ENCODE results near the gene MAGED2. TPM values are rescaled to one million over a fixed set of nuclear protein-coding genes. Genes with fewer than 3 reads are reported as not detected.
"Not testable (repeated sequence)": the region's sequence is repeated elsewhere in the genome, so short reads cannot be mapped to it uniquely, and the experiment has no call there.

Gene MAGED2
- total RNA-seq, 4 donors from 2014 or later, result 42.1 to 65.9 (median 53.2) TPM

DNA sequence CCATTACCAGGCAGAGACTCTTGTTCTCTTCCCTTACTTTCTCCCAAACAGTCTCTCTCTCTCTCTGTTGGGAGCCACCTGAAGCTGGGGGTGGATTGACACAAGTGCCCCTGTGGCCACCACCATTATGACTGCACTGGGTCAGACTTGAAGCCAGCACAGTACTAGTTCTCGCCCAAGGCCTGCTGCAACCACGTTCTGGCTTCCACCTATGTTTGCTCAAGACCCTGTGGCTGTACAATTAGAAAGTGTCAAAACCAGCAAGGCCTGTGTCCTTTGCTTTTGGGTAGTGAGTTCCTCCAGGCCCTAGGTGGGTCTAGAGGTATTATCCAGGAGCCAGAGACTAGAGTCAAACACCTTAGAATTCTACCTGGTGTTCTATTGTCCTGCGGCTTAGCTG, 31.0 kb downstream of the MAGED2 start:
- TF ChIP-seq, protein P1, sequence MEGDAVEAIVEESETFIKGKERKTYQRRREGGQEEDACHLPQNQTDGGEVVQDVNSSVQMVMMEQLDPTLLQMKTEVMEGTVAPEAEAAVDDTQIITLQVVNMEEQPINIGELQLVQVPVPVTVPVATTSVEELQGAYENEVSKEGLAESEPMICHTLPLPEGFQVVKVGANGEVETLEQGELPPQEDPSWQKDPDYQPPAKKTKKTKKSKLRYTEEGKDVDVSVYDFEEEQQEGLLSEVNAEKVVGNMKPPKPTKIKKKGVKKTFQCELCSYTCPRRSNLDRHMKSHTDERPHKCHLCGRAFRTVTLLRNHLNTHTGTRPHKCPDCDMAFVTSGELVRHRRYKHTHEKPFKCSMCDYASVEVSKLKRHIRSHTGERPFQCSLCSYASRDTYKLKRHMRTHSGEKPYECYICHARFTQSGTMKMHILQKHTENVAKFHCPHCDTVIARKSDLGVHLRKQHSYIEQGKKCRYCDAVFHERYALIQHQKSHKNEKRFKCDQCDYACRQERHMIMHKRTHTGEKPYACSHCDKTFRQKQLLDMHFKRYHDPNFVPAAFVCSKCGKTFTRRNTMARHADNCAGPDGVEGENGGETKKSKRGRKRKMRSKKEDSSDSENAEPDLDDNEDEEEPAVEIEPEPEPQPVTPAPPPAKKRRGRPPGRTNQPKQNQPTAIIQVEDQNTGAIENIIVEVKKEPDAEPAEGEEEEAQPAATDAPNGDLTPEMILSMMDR (IDR thresholded peaks at IDR 0.05), result no peak
- TF ChIP-seq POLR2A (IDR thresholded peaks at IDR 0.05), result no peak
- no peaks in the 10 kb centered on the region for H3K9me3 ChIP-seq
- H3K36me3 ChIP-seq, result no peaks in the 10 kb centered on the region
- H3K4me1 ChIP-seq, result no peaks in the 10 kb centered on the region
- H3K4me3 ChIP-seq, result no peak overlapping the region
- no peak for DNase-seq
- no peaks in the 10 kb centered on the region for H3K27me3 ChIP-seq
- no peak overlapping the region for H3K27ac ChIP-seq

DNA sequence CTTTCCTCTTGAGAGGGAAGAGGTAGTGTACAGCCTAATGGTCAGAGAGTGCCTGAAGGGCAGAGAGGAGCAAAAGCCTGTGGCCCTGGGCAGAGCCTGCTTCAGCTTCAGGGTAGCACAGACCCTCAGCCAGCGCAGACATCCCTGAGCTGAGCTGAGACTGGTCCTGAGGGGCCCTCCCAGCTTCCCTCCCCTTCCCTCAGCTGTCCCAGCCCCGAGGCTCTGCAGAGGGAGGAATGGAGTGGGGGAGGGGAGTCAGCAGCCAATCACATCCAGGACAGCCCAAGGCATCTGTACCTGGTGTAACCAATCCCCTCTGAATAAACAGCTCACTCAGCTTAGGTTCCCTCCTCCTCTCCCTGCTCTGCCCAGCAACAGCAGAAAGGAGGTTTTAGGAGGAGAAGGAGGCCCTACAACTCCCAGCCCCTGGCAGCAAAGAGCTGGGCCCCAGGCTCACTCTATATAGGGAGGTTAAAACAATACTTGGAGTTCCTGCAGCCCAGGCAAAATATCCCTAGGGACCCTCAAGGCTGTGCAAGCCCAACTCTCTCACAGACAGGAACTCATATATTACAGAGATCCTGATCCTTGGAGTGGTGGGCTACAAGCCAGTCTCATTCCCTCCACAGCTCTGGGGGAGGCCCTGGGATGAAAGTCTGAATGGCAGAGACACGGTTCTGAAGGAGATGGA, 33.8 kb downstream of the MAGED2 start:
- not testable (repeated sequence) for H3K4me3 ChIP-seq, H3K9me3 ChIP-seq, DNase-seq, H3K36me3 ChIP-seq, H3K27ac ChIP-seq, H3K4me1 ChIP-seq, H3K27me3 ChIP-seq

DNA sequence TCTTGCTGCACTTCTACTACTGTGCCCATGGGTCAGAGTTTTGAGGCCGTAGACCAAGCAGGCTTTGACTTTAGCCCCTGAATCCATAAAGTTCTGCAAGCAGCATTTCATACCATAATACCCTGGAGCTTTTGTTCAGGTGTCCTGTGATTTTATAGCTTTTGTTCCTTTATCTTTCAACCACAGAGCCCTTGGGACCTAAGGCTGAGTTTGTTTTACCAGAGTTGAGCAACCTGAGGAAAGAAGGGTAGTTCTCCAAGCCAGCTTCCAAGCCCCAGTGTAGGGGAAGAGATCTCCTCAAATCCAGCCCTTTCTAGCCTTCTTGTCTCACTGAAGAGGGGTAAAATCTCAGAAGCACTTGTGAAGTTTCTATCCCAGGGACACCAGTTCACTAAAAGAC, 35.1 kb downstream of the MAGED2 start:
- Histone ChIP-seq H3K4me3 (no peak overlapping the region), H3K36me3 (no peaks in the 10 kb centered on the region), H3K27me3 (no peaks in the 10 kb centered on the region), H3K27ac (no peak overlapping the region), H3K4me1 (no peaks in the 10 kb centered on the region), H3K9me3 (no peaks in the 10 kb centered on the region)
- TF ChIP-seq POLR2A (IDR thresholded peaks at IDR 0.05), result no peak
- TF ChIP-seq, protein P1 (IDR thresholded peaks at IDR 0.05), result no peak
- DNase-seq, result no peak

- Histone ChIP-seq H3K27ac (no peak overlapping the region), H3K4me3 (no peak overlapping the region), H3K36me3 (no peaks in the 10 kb centered on the region), H3K4me1 (no peaks in the 10 kb centered on the region), H3K27me3 (no peaks in the 10 kb centered on the region), H3K9me3 (no peaks in the 10 kb centered on the region)
- no peak for TF ChIP-seq POLR2A (IDR thresholded peaks at IDR 0.05)
- TF ChIP-seq, protein P1 (IDR thresholded peaks at IDR 0.05), result no peak
- no peak for DNase-seq
These were observed 35.5 kb downstream of the MAGED2 start for GRCh38 chrX:54843050-54843449.

- H3K9me3 ChIP-seq, H3K27me3 ChIP-seq, H3K4me3 ChIP-seq, H3K27ac ChIP-seq, H3K4me1 ChIP-seq, H3K36me3 ChIP-seq, DNase-seq: not testable (repeated sequence)
These were observed 40.2 kb downstream of the MAGED2 start for GRCh38 chrX:54847700-54848099.

- DNase-seq, result no peak
- Histone ChIP-seq H3K4me3 (no peak overlapping the region), H3K27ac (no peak overlapping the region), H3K9me3 (no peaks in the 10 kb centered on the region), H3K4me1 (no peaks in the 10 kb centered on the region), H3K27me3 (no peaks in the 10 kb centered on the region), H3K36me3 (no peaks in the 10 kb centered on the region)
- TF ChIP-seq, protein P1 (IDR thresholded peaks at IDR 0.05), result no peak
- no peak for TF ChIP-seq POLR2A (IDR thresholded peaks at IDR 0.05)
These were observed 57.7 kb downstream of the MAGED2 start for GRCh38 chrX:54865208-54865607.

Small RNAs within 50 kb of the gene (small RNA-seq; reads per million reads assigned to genes)
- gene AL049732.1 (0 reads per million in 2 donors), gene SNORA11 (24.6 to 26.8 reads per million in 2 donors)

Other genes starting within 250 kb of the MAGED2 start
- gene ITIH6, start 9.5 kb upstream of the MAGED2 start, total RNA-seq, result not detected
- 10 to 100 TPM in 1 of 4 donors, 1 to 10 TPM in 3; 1.4 to 14.0 (median 3.0) TPM for gene TRO, start 113.1 kb downstream of the MAGED2 start, total RNA-seq
- gene PFKFB1, start 186.4 kb downstream of the MAGED2 start, total RNA-seq, result not detected
- 10 to 100 TPM; 12.4 to 17.8 (median 15.7) TPM for gene APEX2, start 192.6 kb downstream of the MAGED2 start, total RNA-seq
- not detected for gene ALAS2, start 223.2 kb downstream of the MAGED2 start, total RNA-seq